ENCODE results near the gene TRAF3IP3. TPM values are rescaled to one million over a fixed set of nuclear protein-coding genes. Genes with fewer than 3 reads are reported as not detected.

Gene TRAF3IP3
- total and polyA plus RNA-seq, 2 donors (not counting 3 experiments of a cell fraction or from before 2014, with no cell fraction given) = not detected

- Histone ChIP-seq H3K9me1 (replicated peaks; ENCODE audit: control insufficient read depth, extremely low read depth, insufficient read depth, low read length) (no peaks in the 10 kb centered on the region), H3K4me1 (ENCODE audit: control insufficient read depth, extremely low read depth, insufficient read depth, low read length) (no peaks in the 10 kb centered on the region), H3K4me2 (ENCODE audit: insufficient read depth, low read length) (no peak overlapping the region), H2AFZ (ENCODE audit: low read depth, low read length) (no peak overlapping the region), H3K9ac (replicated peaks; ENCODE audit: extremely low read depth, insufficient read depth, low read length) (no peak overlapping the region), H3K36me3 (ENCODE audit: control insufficient read depth in 2 of 2, extremely low read depth in 1 of 2, insufficient read depth in 2 of 2, low read length in 2 of 2) (no peaks in the 10 kb centered on the region), H3K4me3 (replicated peaks in 1 of 3; ENCODE audit: insufficient read depth in 1 of 3, low read depth in 1 of 3, low read length in 3 of 3) (no peak overlapping the region), H3K9me3 (replicated peaks; ENCODE audit: control insufficient read depth, insufficient read depth, low read length) (no peaks in the 10 kb centered on the region), H3K79me2 (ENCODE audit: control insufficient read depth, insufficient read depth, low read length) (no peaks in the 10 kb centered on the region), H3K27ac (ENCODE audit: insufficient read depth, low read depth, low read length) (no peak overlapping the region), H3K27me3 (ENCODE audit: control insufficient read depth in 2 of 2, insufficient read depth in 2 of 2, low read length in 2 of 2) (peaks cover 0 to 11% of the 10 kb centered on the region in 2 experiments), H4K20me1 (replicated peaks; ENCODE audit: control insufficient read depth, extremely low read depth, insufficient read depth, low read length) (no peaks in the 10 kb centered on the region)
- no peak for DNase-seq (ENCODE audit: low read depth, low spot score)
- FAIRE-seq = no peak
- no TSS peak for BruUV-seq (replicated peaks)
- CTCF ChIA-PET = interaction anchor here (1.0 to 2.1 kb wide), 4 partner anchors 9 to 169 kb away, joined by 4 to 5 read pairs (median 4); no protein-coding TSS in a partner anchor
- dilution Hi-C loops (cut with MboI; ENCODE audit: extremely low pct_ligation_motif_present, low sequenced_read_pairs) = no loop called here
- POLR2A ChIA-PET = no interaction called here
- intact Hi-C loops (cut with micrococcal nuclease) = no loop called here
- TF ChIP-seq POLR2AphosphoS5 (IDR thresholded peaks at IDR 0.05; ENCODE audit: insufficient read depth, low read depth, low read length) (no peak), GATA2 (IDR thresholded peaks at IDR 0.05; ENCODE audit: insufficient read depth, insufficient read length, low read depth, low read length) (no peak), CTCF (IDR thresholded peaks at IDR 0.05; ENCODE audit: extremely low read depth in 1 of 2, insufficient read depth in 1 of 2, low read depth in 1 of 2, low read length in 2 of 2) (no peak), FOS (IDR thresholded peaks at IDR 0.05; ENCODE audit: borderline replicate concordance, insufficient read depth, low read length) (no peak), EZH2 (IDR thresholded peaks at IDR 0.05; ENCODE audit: borderline replicate concordance, low read depth, low read length, severe bottlenecking) (no peak), POLR2A (IDR thresholded peaks at IDR 0.05; ENCODE audit: low read depth, low read length) (no peak)
These were observed 19.2 kb upstream of the TRAF3IP3 start for GRCh38 chr1:209736490-209737117.
